MM.1S (cell line): ENCODE measurements around the gene ARPC1A.

Experiments used
- DNase-seq: peaks from one replicate; pipeline ENCODE4 v3.0.0-alpha.2; 2015
- H2AFZ ChIP-seq: fragments of 300-600 bp; sonication (generic); 2 replicates; pipeline ENCODE4 v1.6.0; 2016; ENCODE audit warnings: antibody characterized with exemption, low read length
- H3F3A ChIP-seq: fragments of 300-600 bp; sonication (generic); 2 replicates; pipeline ENCODE4 v1.6.1; 2016; ENCODE audit warnings: mild to moderate bottlenecking, antibody characterized with exemption, low read length, moderate library complexity, mixed read lengths; ENCODE audit not compliant: insufficient read depth
- H3K27ac ChIP-seq: fragments of 300-600 bp; sonication (generic); 2 replicates; pipeline ENCODE4 v1.5.1; 2016; ENCODE audit warnings: mild to moderate bottlenecking, low read length
- H3K27me3 ChIP-seq: fragments of 300-600 bp; sonication (generic); replicated peaks from 2 replicates; pipeline ENCODE4 v1.6.0; 2016; ENCODE audit warnings: low read length; ENCODE audit not compliant: insufficient read depth
- H3K36me3 ChIP-seq: fragments of 300-600 bp; sonication (generic); replicated peaks from 2 replicates; pipeline ENCODE4 v1.6.1; 2016; ENCODE audit warnings: mild to moderate bottlenecking, low read length, mixed read lengths; ENCODE audit not compliant: insufficient read depth
- H3K4me1 ChIP-seq: fragments of 300-600 bp; sonication (generic); 2 replicates; pipeline ENCODE4 v1.6.1; 2016; ENCODE audit warnings: low read length, mixed read lengths
- H3K4me2 ChIP-seq: fragments of 300-600 bp; sonication (generic); 2 replicates; pipeline ENCODE4 v1.6.0; 2016; ENCODE audit warnings: low read depth, low read length
- H3K4me3 ChIP-seq: fragments of 300-600 bp; sonication (generic); 2 replicates; pipeline ENCODE4 v1.5.1; 2016; ENCODE audit warnings: low read length, mixed read lengths
- H3K79me2 ChIP-seq: fragments of 300-600 bp; sonication (generic); 2 replicates; pipeline ENCODE4 v1.6.1; 2016; ENCODE audit warnings: mixed run types, low read length, mixed read lengths
- H3K9ac ChIP-seq: fragments of 300-600 bp; sonication (generic); 2 replicates; pipeline ENCODE4 v1.6.1; 2016; ENCODE audit warnings: low read length, mixed read lengths
- H3K9me2 ChIP-seq: fragments of 300-600 bp; sonication (generic); replicated peaks from 2 replicates; pipeline ENCODE4 v1.6.1; 2016; ENCODE audit warnings: mild to moderate bottlenecking, low read length, mixed read lengths; ENCODE audit not compliant: insufficient read depth
- H3K9me3 ChIP-seq: fragments of 300-600 bp; sonication (generic); replicated peaks from 2 replicates; pipeline ENCODE4 v1.6.1; 2016; ENCODE audit warnings: mild to moderate bottlenecking, low read length, mixed read lengths; ENCODE audit not compliant: insufficient read depth
- H4K20me1 ChIP-seq: fragments of 300-600 bp; sonication (generic); 2 replicates; pipeline ENCODE4 v1.6.1; 2016; ENCODE audit warnings: mild to moderate bottlenecking, low read length, moderate library complexity, mixed read lengths; ENCODE audit not compliant: insufficient read depth
- CTCF ChIP-seq: fragments of 300-600 bp; sonication (generic); IDR thresholded peaks from 2 replicates; pipeline ENCODE4 v1.5.1; 2016; ENCODE audit warnings: antibody characterized with exemption, low read length, mixed read lengths
- EZH2 ChIP-seq: fragments of 300-600 bp; sonication (generic); optimal IDR thresholded peaks from 2 replicates; pipeline ENCODE3; 2017; ENCODE audit warnings: low read depth, mild to moderate bottlenecking, antibody characterized with exemption, low read length, mixed read lengths
- EZH2phosphoT487 ChIP-seq: fragments of 300-600 bp; sonication (generic); IDR thresholded peaks from 2 replicates; pipeline ENCODE4 v1.6.1; 2018; ENCODE audit warnings: antibody characterized with exemption, low read length

ARPC1A gene

DNA sequence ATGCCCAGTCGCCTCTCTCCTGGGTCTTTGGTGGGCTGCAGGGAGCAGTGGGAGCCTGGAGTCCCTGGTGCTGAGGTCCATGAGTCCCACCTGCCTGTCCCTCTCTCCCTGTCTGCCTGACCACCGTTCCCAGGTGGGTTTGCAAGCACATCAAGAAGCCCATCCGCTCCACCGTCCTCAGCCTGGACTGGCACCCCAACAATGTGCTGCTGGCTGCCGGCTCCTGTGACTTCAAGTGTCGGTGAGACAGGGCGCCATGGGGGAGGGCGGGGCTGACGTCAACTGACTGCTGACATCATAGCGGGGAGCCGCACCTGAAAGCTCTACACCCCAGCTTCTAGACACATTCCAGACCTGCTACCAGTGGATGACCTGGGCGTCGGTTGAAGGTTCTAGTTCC lies 64.1 kb downstream of the ARPC1A start:
- Histone ChIP-seq H3K27me3 (no peaks in the 10 kb centered on the region), H3F3A (peaks cover 8% of the 10 kb centered on the region; the same call in 1 of the 2 replicates), H3K4me3 (no peak overlapping the region), H3K27ac (no peak overlapping the region), H3K9ac (no peak overlapping the region), H3K9me2 (no peaks in the 10 kb centered on the region), H2AFZ (no peak overlapping the region), H3K9me3 (no peaks in the 10 kb centered on the region), H3K79me2 (peaks cover 8% of the 10 kb centered on the region; the same call in 1 of the 2 replicates), H3K4me2 (no peak overlapping the region), H4K20me1 (no peaks in the 10 kb centered on the region), H3K4me1 (no peaks in the 10 kb centered on the region), H3K36me3 (no peaks in the 10 kb centered on the region)
- DNase-seq: no peak
- TF ChIP-seq EZH2: no peak
- no peak for TF ChIP-seq CTCF

GRCh38 chr7:99390941-99391602 lies 65.4 kb downstream of the ARPC1A start:
- Histone ChIP-seq H3K9me2 (no peaks in the 10 kb centered on the region), H2AFZ (no peak overlapping the region), H3F3A (peaks cover 8% of the 10 kb centered on the region; the same call in 1 of the 2 replicates), H3K4me1 (no peaks in the 10 kb centered on the region), H4K20me1 (no peaks in the 10 kb centered on the region), H3K79me2 (peaks cover 12% of the 10 kb centered on the region; the same call in 1 of the 2 replicates), H3K27ac (no peak overlapping the region), H3K9ac (no peak overlapping the region), H3K9me3 (no peaks in the 10 kb centered on the region), H3K27me3 (no peaks in the 10 kb centered on the region), H3K36me3 (no peaks in the 10 kb centered on the region), H3K4me3 (no peak overlapping the region), H3K4me2 (no peak overlapping the region)
- TF ChIP-seq CTCF (no peak), EZH2phosphoT487 (no peak), EZH2 (no peak)
- no peak for DNase-seq

- Histone ChIP-seq H4K20me1 (no peaks in the 10 kb centered on the region), H3K79me2 (peaks cover 12% of the 10 kb centered on the region; the same call in 1 of the 2 replicates), H3K27ac (no peak overlapping the region; the same call in 1 of the 2 replicates), H3K9ac (peak overlapping the region; percentile 56; the same call in 1 of the 2 replicates), H3K9me3 (no peaks in the 10 kb centered on the region), H3K9me2 (no peaks in the 10 kb centered on the region), H3K27me3 (no peaks in the 10 kb centered on the region), H2AFZ (no peak overlapping the region), H3K36me3 (no peaks in the 10 kb centered on the region), H3K4me3 (peak overlapping the region; percentile 65), H3F3A (peaks cover 8% of the 10 kb centered on the region), H3K4me1 (no peaks in the 10 kb centered on the region), H3K4me2 (peak overlapping the region; percentile 77)
- no peak for TF ChIP-seq CTCF
- DNase-seq: no peak
Measured at GRCh38 chr7:99392046-99392445, 66.3 kb downstream of the ARPC1A start.
